Neural progenitor cell (in vitro differentiated cells): Measurements from ENCODE around the gene IP6K2. TPM values are rescaled to one million over a fixed set of nuclear protein-coding genes. Genes with fewer than 3 reads are reported as not detected.

Experiments used
- DNase-seq: peaks from one replicate; pipeline ENCODE4 v3.0.0-alpha.2; 2016; ENCODE audit warnings: low spot score
- H2AFZ ChIP-seq: fragments of 200-600 bp; sonication (generic); replicated peaks from 2 replicates; pipeline ENCODE4 v1.6.1; 2016; ENCODE audit warnings: antibody characterized with exemption
- H3F3A ChIP-seq: fragments of 200-600 bp; sonication (generic); 2 replicates; pipeline ENCODE4 v1.6.1; 2016; ENCODE audit warnings: antibody characterized with exemption, low read depth
- H3K27ac ChIP-seq: fragments of 200-600 bp; sonication (generic); 2 replicates; pipeline ENCODE4 v1.5.1; 2016; ENCODE audit warnings: mild to moderate bottlenecking
- H3K27me3 ChIP-seq: fragments of 200-600 bp; sonication (generic); 2 replicates; pipeline ENCODE4 v1.6.1; 2016; ENCODE audit warnings: mild to moderate bottlenecking, moderate library complexity
- H3K36me3 ChIP-seq: fragments of 200-600 bp; sonication (generic); 2 replicates; pipeline ENCODE4 v1.5.1; 2016
- H3K4me1 ChIP-seq: fragments of 200-600 bp; sonication (generic); 2 replicates; pipeline ENCODE4 v1.6.1; 2016; ENCODE audit warnings: mixed run types
- H3K4me2 ChIP-seq: fragments of 200-600 bp; sonication (generic); 2 replicates; pipeline ENCODE4 v1.6.1; 2016
- H3K4me3 ChIP-seq: fragments of 200-600 bp; sonication (generic); 2 replicates; pipeline ENCODE4 v1.5.1; 2016
- H3K79me2 ChIP-seq: fragments of 200-600 bp; sonication (generic); 2 replicates; pipeline ENCODE4 v1.6.1; 2016; ENCODE audit warnings: low read depth
- H3K9ac ChIP-seq: fragments of 200-600 bp; sonication (generic); 2 replicates; pipeline ENCODE4 v1.6.1; 2016
- H3K9me3 ChIP-seq: fragments of 200-600 bp; sonication (generic); 2 replicates; pipeline ENCODE4 v1.5.1; 2016; ENCODE audit warnings: low read depth
- H4K20me1 ChIP-seq: fragments of 200-600 bp; sonication (generic); 2 replicates; pipeline ENCODE4 v1.6.1; 2016; ENCODE audit warnings: low read depth
- H3K27ac Mint-ChIP-seq: 3 replicates; pipeline ENCODE4 v1.8.0; 2021; ENCODE audit warnings: mixed read lengths
- H3K27me3 Mint-ChIP-seq: 2 replicates; pipeline ENCODE4 v1.8.0; 2022; ENCODE audit warnings: low read depth, mild to moderate bottlenecking, inconsistent platforms, moderate library complexity, mixed read lengths; ENCODE audit not compliant: insufficient read depth
- H3K36me3 Mint-ChIP-seq: 3 replicates; pipeline ENCODE4 v1.8.0; 2021; ENCODE audit warnings: mixed read lengths
- H3K4me1 Mint-ChIP-seq: 3 replicates; pipeline ENCODE4 v1.8.0; 2021; ENCODE audit warnings: mixed read lengths
- H3K4me3 Mint-ChIP-seq: 3 replicates; pipeline ENCODE4 v1.8.0; 2021; ENCODE audit warnings: mild to moderate bottlenecking, moderate library complexity, mixed read lengths
- H3K9me3 Mint-ChIP-seq: 3 replicates; pipeline ENCODE4 v1.8.0; 2020; ENCODE audit warnings: mixed read lengths
- CTCF ChIP-seq: fragments of 200-600 bp; sonication (generic); IDR thresholded peaks from 2 replicates; pipeline ENCODE4 v1.5.1; 2017; ENCODE audit warnings: antibody characterized with exemption, mild to moderate bottlenecking
- EZH2 ChIP-seq: fragments of 200-600 bp; sonication (generic); IDR thresholded peaks from 2 replicates; pipeline ENCODE4 v1.6.1; 2017; ENCODE audit warnings: antibody characterized with exemption, mild to moderate bottlenecking, moderate library complexity
- EZH2phosphoT487 ChIP-seq: fragments of 200-600 bp; sonication (generic); IDR thresholded peaks from 2 replicates; pipeline ENCODE4 v1.6.1; 2017; ENCODE audit warnings: antibody characterized with exemption
- total RNA-seq: library from RNA; depleted of rRNA; stranded (reverse); fragments of >200 nt; gene quantifications from 2 replicates; pipeline ENCODE4 v1.2.3, GENCODE V29; 2015; ENCODE audit warnings: low replicate concordance

Gene IP6K2
- total RNA-seq, 1 donor from 2014 or later: 130 TPM

GRCh38 chr3:48648188-48648850, 68.7 kb downstream of the IP6K2 start:
- Histone ChIP-seq H3K4me2 (no peak overlapping the region), H3K4me3 (no peak overlapping the region), H3K27me3 (no peaks in the 10 kb centered on the region), H3K79me2 (no peaks in the 10 kb centered on the region), H3K27ac (no peak overlapping the region), H2AFZ (no peak overlapping the region), H3K36me3 (no peaks in the 10 kb centered on the region), H3K9me3 (no peaks in the 10 kb centered on the region), H4K20me1 (no peaks in the 10 kb centered on the region), H3F3A (no peaks in the 10 kb centered on the region), H3K9ac (no peak overlapping the region), H3K4me1 (no peaks in the 10 kb centered on the region)
- DNase-seq: no peak
- Mint-ChIP-seq H3K27ac (no peak overlapping the region), H3K27me3 (peaks cover 3% of the 10 kb centered on the region), H3K4me1 (peaks cover 6% of the 10 kb centered on the region), H3K9me3 (no peaks in the 10 kb centered on the region), H3K36me3 (peaks cover 11% of the 10 kb centered on the region), H3K4me3 (no peak overlapping the region)
- TF ChIP-seq CTCF: no peak
- TF ChIP-seq EZH2phosphoT487: no peak
- TF ChIP-seq EZH2: no peak

GRCh38 chr3:48647714-48648113, 69.3 kb downstream of the IP6K2 start:
- peaks cover 3% of the 10 kb centered on the region for H3K4me1 Mint-ChIP-seq
- no peak overlapping the region for H3K4me3 Mint-ChIP-seq
- no peak overlapping the region for H2AFZ ChIP-seq
- no peak for DNase-seq
- H3K9ac ChIP-seq: no peak overlapping the region
- no peaks in the 10 kb centered on the region for H3K27me3 ChIP-seq
- H4K20me1 ChIP-seq: no peaks in the 10 kb centered on the region
- no peak overlapping the region for H3K27ac ChIP-seq
- TF ChIP-seq EZH2 (no peak), CTCF (no peak), EZH2phosphoT487 (no peak)
- peaks cover 2% of the 10 kb centered on the region for H3K27me3 Mint-ChIP-seq
- no peaks in the 10 kb centered on the region for H3K36me3 ChIP-seq
- H3K9me3 Mint-ChIP-seq: no peaks in the 10 kb centered on the region
- no peak overlapping the region for H3K27ac Mint-ChIP-seq
- H3K4me3 ChIP-seq: no peak overlapping the region
- no peaks in the 10 kb centered on the region for H3K4me1 ChIP-seq
- no peaks in the 10 kb centered on the region for H3F3A ChIP-seq
- no peaks in the 10 kb centered on the region for H3K79me2 ChIP-seq
- peaks cover 5% of the 10 kb centered on the region for H3K36me3 Mint-ChIP-seq
- H3K4me2 ChIP-seq: no peak overlapping the region
- H3K9me3 ChIP-seq: no peaks in the 10 kb centered on the region

GRCh38 chr3:48644898-48645760, 71.9 kb downstream of the IP6K2 start:
- Mint-ChIP-seq H3K9me3 (no peaks in the 10 kb centered on the region), H3K4me1 (no peaks in the 10 kb centered on the region), H3K4me3 (no peak overlapping the region), H3K27ac (no peak overlapping the region), H3K27me3 (peaks cover 2% of the 10 kb centered on the region), H3K36me3 (no peaks in the 10 kb centered on the region)
- Histone ChIP-seq H3K9ac (no peak overlapping the region), H3K27me3 (no peaks in the 10 kb centered on the region), H3K79me2 (no peaks in the 10 kb centered on the region), H3F3A (no peaks in the 10 kb centered on the region), H3K4me1 (no peaks in the 10 kb centered on the region), H3K27ac (no peak overlapping the region), H3K36me3 (no peaks in the 10 kb centered on the region), H4K20me1 (no peaks in the 10 kb centered on the region), H2AFZ (no peak overlapping the region), H3K9me3 (no peaks in the 10 kb centered on the region), H3K4me3 (no peak overlapping the region), H3K4me2 (no peak overlapping the region)
- TF ChIP-seq CTCF: no peak
- TF ChIP-seq EZH2phosphoT487: no peak
- TF ChIP-seq EZH2: no peak
- DNase-seq: no peak
